Fibroblast of pulmonary artery (primary cell): ENCODE results near the gene TAF4.

Experiments
- DNase-seq: peaks from one replicate; pipeline ENCODE4 v3.0.0-alpha.2; 2010; ENCODE audit warnings: low read depth
- H3K4me3 ChIP-seq: replicated peaks from 2 replicates; pipeline ENCODE4 v1.5.1; 2011; ENCODE audit warnings: low read depth, mild to moderate bottlenecking, control low read depth, low read length, moderate library complexity
- TF ChIP-seq, protein P1 (sequence below): IDR thresholded peaks from 2 replicates; pipeline ENCODE4 v1.5.1; 2011; ENCODE audit warnings: mild to moderate bottlenecking, control low read depth, low read length, inconsistent platforms; ENCODE audit errors: missing control alignments

The TAF4 gene

DNA sequence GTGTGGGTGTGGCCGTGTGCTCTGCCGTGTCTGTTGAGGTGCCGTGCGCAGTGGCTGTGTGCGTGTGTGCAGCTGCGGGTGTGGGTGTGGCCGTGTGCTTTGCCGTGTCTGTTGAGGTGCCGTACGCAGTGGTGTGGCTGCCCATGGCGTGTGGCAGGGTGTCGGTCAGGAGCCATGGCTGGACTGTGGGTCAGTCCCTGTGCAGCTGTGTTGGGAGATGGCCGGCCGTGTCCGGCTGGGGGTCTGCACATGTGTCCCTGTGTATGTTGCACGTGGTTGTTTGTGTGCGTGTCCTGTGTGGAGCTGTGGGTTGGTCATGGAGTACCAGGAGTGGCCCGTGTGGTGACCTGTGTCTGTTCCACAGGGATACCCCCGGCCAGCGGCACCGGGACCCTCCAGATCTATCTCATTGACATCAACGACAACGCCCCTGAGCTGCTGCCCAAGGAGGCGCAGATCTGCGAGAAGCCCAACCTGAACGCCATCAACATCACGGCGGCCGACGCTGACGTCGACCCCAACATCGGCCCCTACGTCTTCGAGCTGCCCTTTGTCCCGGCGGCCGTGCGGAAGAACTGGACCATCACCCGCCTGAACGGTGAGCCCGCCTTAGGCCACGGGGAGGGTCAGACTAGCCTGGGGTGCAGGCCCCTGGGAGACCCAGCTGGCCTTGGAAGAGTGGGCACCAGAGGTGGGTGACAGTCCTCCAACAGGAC, 137.7 kb downstream of the TAF4 start:
- no peak overlapping the region for H3K4me3 ChIP-seq
- TF ChIP-seq, protein P1, sequence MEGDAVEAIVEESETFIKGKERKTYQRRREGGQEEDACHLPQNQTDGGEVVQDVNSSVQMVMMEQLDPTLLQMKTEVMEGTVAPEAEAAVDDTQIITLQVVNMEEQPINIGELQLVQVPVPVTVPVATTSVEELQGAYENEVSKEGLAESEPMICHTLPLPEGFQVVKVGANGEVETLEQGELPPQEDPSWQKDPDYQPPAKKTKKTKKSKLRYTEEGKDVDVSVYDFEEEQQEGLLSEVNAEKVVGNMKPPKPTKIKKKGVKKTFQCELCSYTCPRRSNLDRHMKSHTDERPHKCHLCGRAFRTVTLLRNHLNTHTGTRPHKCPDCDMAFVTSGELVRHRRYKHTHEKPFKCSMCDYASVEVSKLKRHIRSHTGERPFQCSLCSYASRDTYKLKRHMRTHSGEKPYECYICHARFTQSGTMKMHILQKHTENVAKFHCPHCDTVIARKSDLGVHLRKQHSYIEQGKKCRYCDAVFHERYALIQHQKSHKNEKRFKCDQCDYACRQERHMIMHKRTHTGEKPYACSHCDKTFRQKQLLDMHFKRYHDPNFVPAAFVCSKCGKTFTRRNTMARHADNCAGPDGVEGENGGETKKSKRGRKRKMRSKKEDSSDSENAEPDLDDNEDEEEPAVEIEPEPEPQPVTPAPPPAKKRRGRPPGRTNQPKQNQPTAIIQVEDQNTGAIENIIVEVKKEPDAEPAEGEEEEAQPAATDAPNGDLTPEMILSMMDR: no peak
- DNase-seq: no peak

DNA sequence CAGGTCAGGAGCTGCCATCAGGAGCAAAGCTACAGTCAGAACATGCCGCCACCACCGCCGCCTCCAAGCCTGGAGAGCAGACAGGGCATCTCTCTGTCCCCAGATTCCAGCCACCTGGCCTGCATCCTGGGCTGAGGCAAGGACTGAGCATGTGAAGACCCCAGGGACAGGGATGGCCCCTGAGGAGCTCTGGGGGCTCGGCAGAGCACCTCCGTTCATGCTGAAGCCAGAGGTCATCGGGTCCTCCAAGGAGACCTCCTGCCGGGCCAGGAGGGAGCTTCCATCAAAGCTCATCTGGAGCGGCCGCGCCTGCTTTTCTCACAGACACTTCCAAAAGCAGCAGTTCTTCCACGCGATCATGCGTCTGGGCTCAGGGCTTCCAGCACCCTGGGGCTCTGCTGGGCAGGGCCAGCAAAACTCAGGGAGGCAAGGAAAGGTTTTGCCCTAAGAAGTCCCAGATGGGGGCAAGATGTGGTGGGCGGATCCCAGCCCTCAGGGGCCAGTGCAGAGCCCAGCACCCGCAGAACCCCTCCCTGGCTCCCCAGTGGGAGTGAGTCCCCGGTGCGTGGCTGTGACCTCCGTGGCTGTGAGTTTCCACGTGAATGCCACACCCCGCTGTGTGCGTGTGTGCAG, 138.4 kb downstream of the TAF4 start:
- DNase-seq: no peak
- TF ChIP-seq, protein P1: no peak
- no peak overlapping the region for H3K4me3 ChIP-seq

DNA sequence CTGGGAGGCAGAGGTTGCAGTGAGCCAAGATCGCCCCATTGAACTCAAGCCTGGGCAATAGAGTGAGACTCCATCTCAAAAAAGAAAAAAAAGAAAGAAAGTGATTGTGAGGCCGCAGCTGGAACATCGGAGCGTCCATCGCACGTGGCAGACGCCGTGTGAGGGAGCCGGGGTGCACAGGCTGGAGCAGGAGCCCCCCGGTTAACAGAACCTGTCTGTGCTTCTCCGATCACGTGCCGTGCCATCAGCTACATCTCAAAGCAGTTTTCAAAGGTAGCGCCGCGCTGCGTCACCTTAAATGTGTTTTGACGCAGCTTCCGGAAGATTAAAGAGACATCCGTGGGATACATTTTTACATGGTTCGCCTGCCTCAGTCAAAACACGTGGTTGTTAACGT, 138.9 kb downstream of the TAF4 start:
- TF ChIP-seq, protein P1: no peak
- DNase-seq: no peak
- H3K4me3 ChIP-seq: no peak overlapping the region

DNA sequence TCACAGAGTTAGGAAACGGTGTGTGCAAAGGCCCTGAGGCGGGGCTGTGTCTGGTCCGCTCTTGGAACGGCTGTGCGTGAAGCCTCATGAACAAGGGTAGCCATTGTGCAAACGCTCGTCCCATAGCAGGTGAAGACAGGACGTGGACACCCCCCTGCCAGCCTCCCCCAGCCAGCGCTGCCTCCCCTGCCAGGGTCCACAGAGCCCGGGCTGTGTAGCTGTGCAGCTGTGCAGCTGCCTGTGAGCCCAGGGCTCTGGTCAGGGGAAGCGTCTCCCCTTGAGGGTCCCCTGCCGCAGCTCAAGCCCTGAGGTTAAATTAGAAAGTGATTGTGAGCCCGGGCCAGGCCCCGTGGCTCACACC, 139.4 kb downstream of the TAF4 start:
- no peak overlapping the region for H3K4me3 ChIP-seq
- DNase-seq: no peak
- TF ChIP-seq, protein P1: no peak

GRCh38 chr20:61925555-61926252, 140.0 kb downstream of the TAF4 start:
- peak; percentile 16 for DNase-seq
- TF ChIP-seq, protein P1: no peak
- no peak overlapping the region for H3K4me3 ChIP-seq

DNA sequence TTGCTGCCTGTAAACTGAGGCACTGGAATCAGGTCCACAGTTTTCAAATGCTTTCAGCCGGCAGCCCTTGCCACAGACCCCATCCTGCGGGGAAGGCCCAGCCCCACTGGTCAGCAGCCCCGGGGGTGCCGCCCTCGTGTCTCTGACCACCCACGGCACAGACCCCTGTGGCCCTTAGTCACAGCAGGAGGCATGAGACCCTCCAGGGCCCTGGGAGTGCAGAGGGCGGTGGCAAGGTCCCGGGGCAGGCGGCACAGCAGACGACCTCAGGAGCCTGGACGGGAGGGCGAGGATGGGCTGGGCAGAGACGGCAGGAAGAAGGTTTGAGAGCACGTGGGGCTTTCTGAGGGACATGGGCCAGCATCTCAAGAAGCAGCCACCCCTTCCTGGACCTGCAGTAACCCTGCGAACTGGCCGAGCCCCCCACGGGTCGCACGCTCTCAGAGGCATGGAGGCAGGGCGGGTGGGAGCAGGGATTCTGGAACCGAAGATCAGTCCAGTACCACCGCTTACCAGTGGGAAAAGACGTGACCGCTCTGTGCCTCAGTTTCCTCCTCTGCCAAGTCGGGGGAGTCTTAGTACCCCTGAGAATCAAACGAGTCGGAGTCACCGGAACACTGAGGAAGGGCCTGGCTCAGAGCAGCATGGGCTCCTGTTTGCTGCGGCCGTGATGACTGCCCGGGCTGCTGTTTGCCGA, 140.7 kb downstream of the TAF4 start:
- TF ChIP-seq, protein P1: no peak
- no peak overlapping the region for H3K4me3 ChIP-seq
- no peak for DNase-seq
